ENCODE measurements around the gene CFAP58. TPM values are rescaled to one million over a fixed set of nuclear protein-coding genes. Genes with fewer than 3 reads are reported as not detected.

CFAP58 gene
- total and polyA plus RNA-seq, 2 of the 13 experiments (the other 11 are each of a cell fraction or from before 2014, with no cell fraction given) = 0.03 TPM; not detected in 1

- no peaks in the 10 kb centered on the region for H3K36me3 ChIP-seq (replicated peaks in 1 of 2; ENCODE audit: control insufficient read depth in 1 of 2, insufficient read depth in 2 of 2, low read length in 2 of 2)
- TF ChIP-seq TEF (CRISPR knock-in tag; IDR thresholded peaks at IDR 0.05) = no peak
- no peak for TF ChIP-seq MXD1 (CRISPR knock-in tag; IDR thresholded peaks at IDR 0.05)
- TF ChIP-seq NKX3-1 (CRISPR knock-in tag; IDR thresholded peaks at IDR 0.05) = no peak
- TF ChIP-seq ZNF468 (CRISPR knock-in tag; IDR thresholded peaks at IDR 0.05) = no peak
- TF ChIP-seq HOXA3 (CRISPR knock-in tag; IDR thresholded peaks at IDR 0.05) = no peak
- no peak for TF ChIP-seq ZNF567 (CRISPR knock-in tag; IDR thresholded peaks at IDR 0.05; ENCODE audit: borderline replicate concordance)
- no peak for TF ChIP-seq ZNF615 (CRISPR knock-in tag; IDR thresholded peaks at IDR 0.05; ENCODE audit: borderline replicate concordance)
- no peak for TF ChIP-seq ZNF770 (CRISPR knock-in tag; IDR thresholded peaks at IDR 0.05)
- TF ChIP-seq NCOA5 (CRISPR knock-in tag; IDR thresholded peaks at IDR 0.05) = no peak
- no peak for TF ChIP-seq ZNF792 (CRISPR knock-in tag; IDR thresholded peaks at IDR 0.05)
- TF ChIP-seq KLF12 (CRISPR knock-in tag; IDR thresholded peaks at IDR 0.05; ENCODE audit: borderline replicate concordance) = no peak
- no peak for TF ChIP-seq THYN1 (CRISPR knock-in tag; IDR thresholded peaks at IDR 0.05; ENCODE audit: borderline replicate concordance, low read depth)
- TF ChIP-seq DZIP1 (CRISPR knock-in tag; IDR thresholded peaks at IDR 0.05) = no peak
- TF ChIP-seq ZNF609 (CRISPR knock-in tag; IDR thresholded peaks at IDR 0.05; ENCODE audit: borderline replicate concordance) = no peak
- no peak for TF ChIP-seq SMAD1 (CRISPR knock-in tag; IDR thresholded peaks at IDR 0.05; ENCODE audit: borderline replicate concordance, low read depth)
Measured at GRCh38 chr10:104403636-104404035, 50.0 kb downstream of the CFAP58 start.

More at GRCh38 chr10:104403636-104404035, 50.0 kb downstream of the CFAP58 start:
- H3K9ac ChIP-seq (ENCODE audit: insufficient read depth, low read depth, low read length) = no peak overlapping the region
- no peak for ATAC-seq
- H3K9me3 ChIP-seq (ENCODE audit: low read length) = no peaks in the 10 kb centered on the region
- in situ Hi-C loops (cut with HindIII; ENCODE audit: extremely low pct_ligation_motif_present, low pct_unique_long_range_greater_than_20kb) = loop anchor here (10.0 kb wide), 1 partner anchor 211 kb away; no protein-coding TSS in a partner anchor
- H3K79me2 ChIP-seq (ENCODE audit: insufficient read depth, low read length) = no peaks in the 10 kb centered on the region
- 2% methylated on average over 8 of the region's 8 CpGs for WGBS (ENCODE audit: low lambda C conversion rate)
- no peak for FAIRE-seq
- peaks cover 0 to 16% of the 10 kb centered on the region in 2 experiments; a peak in 2 of 5 replicates for H3K27me3 ChIP-seq (ENCODE audit: control insufficient read depth in 1 of 2, insufficient read depth in 2 of 2, low read length in 2 of 2)
- H3K4me3 ChIP-seq (replicated peaks in 1 of 3; ENCODE audit: insufficient read depth in 1 of 3, low read depth in 2 of 3, low read length in 3 of 3) = no peak overlapping the region
- intact Hi-C loops (cut with micrococcal nuclease; ENCODE audit: unreplicated experiment) = no loop called here
- no peak overlapping the region for H3K27ac ChIP-seq (ENCODE audit: extremely low read length, insufficient read depth, low read length)
- no peak for DNase-seq (ENCODE audit: low spot score)
- ChIA-PET CTCF (ENCODE audit: low intra/inter-chr PET ratio, low total read pairs) (no interaction called here), POLR2A (no interaction called here)
- H2AFZ ChIP-seq (ENCODE audit: low read length) = no peak overlapping the region
- no TSS peak for BruUV-seq (replicated peaks)
- no peak overlapping the region for H3K4me2 ChIP-seq (ENCODE audit: low read depth, low read length)
- H4K20me1 ChIP-seq (ENCODE audit: insufficient read depth, low read length) = no peaks in the 10 kb centered on the region
- H3K4me1 ChIP-seq (ENCODE audit: insufficient read depth, low read length) = no peaks in the 10 kb centered on the region
